ENCODE data around the gene USP32.
"Not testable (repeated sequence)": the region's sequence is repeated elsewhere in the genome, so short reads cannot be mapped to it uniquely, and the experiment has no call there.

USP32 gene

DNA sequence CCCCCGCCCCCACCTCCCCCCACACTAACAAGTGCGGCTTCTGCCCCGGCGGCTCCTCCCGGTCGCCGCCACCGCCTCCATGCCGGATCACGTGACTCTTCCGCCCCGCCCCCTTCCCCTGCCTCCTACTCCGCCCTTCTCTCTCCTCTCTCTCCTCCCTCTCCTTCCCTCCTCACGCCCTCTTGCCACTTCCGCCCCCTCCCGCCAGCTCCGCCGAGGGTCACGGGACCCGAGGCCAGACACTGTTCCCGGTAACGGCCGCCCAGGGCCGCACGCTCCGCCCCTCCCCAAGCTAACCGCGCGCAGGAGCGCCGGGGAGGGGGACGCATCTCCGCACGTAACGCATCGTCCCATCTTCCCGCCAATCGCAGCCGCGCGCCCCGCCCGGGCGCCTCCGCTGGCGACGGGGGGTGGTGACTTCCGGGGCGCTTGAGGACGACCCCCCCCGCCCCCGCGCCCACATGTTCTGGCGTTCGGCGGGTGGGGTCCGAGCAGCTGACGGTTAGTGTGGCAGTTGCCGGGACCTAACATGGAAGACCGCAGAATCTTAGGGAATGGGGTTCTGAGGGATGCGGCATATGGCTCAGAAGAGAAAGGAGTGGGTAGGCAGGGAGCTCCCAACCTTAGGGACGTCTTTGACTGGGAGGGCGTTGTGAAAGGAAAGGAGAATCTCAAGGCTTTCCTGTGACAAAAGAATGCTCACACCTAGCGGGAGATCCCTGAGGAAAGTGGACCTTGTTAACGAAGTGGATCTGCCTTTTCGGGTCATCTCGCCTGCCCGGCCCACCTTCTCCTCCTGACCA lies at the start of gene USP32:
TSS of gene USP32 (minus strand) at position 92 of the 803 bp plus-strand sequence. CDS start 194 bp downstream, outside the sequence.
- DNase-seq = peak; percentile 99

DNA sequence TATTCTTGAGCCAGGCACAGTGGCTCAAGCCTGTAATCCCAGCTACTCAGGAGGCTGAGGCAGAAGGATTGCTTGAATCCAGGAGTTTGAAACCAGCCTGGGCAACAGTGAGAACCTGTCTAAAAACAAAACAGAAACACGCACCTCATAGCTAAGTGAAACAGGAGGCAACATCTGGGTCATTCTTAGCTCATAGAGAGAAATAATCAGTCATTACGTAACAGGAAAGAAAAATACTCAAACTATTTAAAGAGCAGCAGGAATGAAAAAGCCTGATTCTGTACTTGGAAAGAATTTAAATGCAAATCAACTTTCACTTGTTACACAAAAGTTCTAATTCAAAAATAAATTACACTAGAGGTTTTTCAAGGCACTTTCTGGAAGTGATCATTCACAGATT lies 47.6 kb upstream of the USP32 start:
- no peak for DNase-seq

GRCh38 chr17:60436676-60437075 lies 44.7 kb upstream of the USP32 start:
- no peak for DNase-seq

DNA sequence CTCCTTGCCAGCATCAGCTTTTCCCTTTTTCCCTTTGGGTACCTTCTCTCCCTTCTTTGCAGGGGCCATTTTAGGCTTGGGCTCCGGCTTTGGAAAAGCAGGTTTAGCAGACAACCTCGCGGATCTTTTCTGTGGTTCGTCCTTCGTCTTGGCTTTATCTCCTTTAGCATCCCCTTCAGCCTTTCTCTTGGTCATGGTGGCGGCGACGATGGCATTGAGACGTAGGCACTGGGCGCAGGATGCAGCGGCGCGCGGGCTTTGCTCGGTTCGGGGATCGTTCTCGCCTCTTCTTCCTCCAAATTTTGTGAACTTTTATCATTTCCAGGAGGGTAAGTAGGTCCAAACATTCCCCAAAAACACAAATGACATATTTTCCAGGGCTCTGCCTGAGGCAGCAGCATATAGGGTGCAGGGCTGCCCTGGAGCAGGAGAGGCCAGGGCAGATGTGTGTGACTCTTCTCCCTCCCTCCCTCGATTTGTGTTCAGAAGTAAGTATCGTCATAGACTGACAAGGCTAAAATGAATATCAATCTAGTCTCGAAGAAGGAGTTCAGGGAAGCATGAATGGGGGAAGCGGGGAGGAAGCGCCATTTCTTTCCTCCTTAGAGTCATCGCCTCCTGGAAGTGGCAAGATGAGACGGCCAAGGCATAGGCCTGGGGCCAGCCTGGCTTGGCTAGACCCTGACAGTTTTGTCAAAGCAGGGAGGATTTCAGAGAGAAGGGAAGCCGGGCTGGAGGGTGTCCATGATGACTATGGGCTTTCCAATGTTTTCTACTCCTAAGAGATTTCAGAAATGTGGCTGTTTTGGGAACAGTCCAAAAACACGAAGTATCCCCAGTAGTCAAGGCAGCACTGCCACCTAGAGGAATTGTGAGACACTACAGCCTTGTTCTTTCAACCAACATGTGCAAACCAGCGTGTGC lies 43.6 kb upstream of the USP32 start:
- peak; percentile 43 for DNase-seq

- not testable (repeated sequence) for DNase-seq
Measured at GRCh38 chr17:60433021-60433997, 41.4 kb upstream of the USP32 start.

GRCh38 chr17:60430561-60430960 lies 38.6 kb upstream of the USP32 start:
- DNase-seq = not testable (repeated sequence)

DNA sequence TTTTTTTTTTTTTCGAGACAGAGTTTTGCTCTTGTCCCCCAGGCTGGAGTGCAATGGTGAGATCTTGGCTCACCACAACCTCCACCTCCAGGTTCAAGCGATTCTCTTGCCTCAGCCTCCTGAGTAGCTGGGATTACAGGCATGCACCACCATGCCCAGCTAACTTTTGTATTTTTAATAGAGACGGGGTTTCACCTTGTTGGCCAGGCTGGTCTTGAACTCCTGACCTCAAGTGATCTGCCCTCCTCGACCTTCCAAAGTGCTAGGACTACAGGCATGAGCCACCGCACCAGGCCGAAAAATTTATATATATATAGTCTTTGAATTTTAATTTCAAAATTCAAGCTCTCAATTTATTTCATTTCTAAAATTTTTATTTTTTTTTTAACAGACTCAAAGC lies 36.6 kb upstream of the USP32 start:
- DNase-seq = not testable (repeated sequence)

- DNase-seq = no peak
Measured at GRCh38 chr17:60426596-60426995, 34.7 kb upstream of the USP32 start.

DNA sequence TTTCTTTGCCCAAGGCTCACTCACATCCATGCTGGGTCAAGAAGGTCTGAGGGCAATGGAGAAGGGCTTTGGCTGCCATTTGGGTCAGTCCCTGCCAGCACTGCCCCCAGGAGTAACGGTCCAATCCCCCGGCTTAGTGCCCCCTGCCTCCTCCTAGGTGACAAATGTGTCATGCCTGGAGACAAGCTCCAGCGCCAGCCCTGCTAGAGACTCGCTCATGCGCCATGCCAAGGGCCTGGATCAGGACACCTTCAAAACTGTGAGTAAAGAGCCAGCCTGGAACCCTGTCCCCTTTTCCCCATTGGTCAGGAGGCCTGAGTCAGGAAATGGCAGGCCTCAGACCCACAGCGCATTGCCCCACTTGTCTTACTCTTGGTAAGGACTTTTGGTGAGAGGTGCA lies 33.7 kb upstream of the USP32 start:
- DNase-seq = no peak

DNA sequence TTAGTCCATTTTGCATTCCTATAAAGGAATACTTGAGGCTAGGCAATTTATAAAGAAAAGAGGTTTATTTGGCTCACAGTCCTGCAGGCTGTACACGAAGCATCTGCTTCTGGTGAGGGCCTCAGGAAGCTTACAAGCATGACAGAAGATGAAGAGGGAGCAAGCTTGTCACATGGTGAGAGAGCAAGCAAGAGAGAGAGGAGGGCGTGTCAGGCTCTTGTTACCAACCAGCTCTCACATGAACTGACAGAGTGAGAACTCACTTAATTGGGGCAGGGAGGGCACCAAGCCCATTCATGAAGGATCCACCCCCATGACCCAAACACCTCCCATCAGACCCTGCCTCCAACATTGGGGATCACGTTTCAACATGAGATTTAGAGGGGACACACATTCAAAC lies 31.9 kb upstream of the USP32 start:
- no peak for DNase-seq

GRCh38 chr17:60422162-60422665 lies 30.3 kb upstream of the USP32 start, which contains the start of gene CHCT1:
TSS of gene CHCT1 (plus strand) at chr17:60422489. CDS start at chr17:60422593, 104 bp downstream.
- no peak for DNase-seq

DNA sequence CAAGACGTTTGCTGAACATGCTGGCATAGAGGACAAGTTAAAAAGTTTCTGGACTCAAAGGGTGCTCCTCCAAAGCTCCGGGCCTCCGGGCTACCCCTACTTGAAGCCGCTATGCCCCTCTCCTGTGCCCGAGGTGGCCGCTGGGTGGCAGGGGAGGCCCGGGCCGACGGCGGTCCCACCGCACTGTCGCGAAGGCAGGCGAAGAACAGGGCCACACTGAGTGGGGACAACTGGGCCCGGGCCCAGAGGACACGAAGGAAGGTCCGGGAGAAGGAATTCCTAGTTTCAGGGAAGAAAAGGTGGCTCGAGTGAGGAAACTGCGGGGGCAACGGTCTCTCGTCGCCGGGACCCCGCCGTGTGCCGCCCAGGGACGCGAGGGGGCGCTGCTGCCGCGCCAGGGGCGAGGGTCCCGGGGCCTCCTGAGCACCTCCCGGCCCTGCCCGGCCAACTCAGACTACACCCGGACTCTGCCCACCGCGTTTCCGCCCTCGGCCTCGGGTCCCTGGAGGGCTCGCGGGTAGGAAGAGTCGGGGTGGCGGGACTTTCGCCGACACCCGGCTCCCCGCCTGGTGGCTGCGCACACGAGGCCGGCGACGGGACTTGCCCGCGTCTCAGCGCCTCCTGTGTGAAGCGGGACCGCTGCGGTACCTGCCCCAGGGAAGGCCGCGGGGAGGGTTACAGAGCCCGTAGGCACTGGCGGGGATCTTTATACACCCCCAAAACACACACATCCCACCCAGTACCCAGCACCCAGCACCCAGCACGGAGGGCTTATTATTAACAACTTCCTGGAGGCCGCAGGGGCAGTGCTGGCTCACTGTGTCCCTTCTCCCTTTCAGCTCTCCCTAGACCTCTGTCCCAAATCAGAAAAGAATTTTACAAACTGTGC lies 29.6 kb upstream of the USP32 start:
- DNase-seq = peak; percentile 75

- DNase-seq = not testable (repeated sequence)
Measured at GRCh38 chr17:60419875-60420274, 27.9 kb upstream of the USP32 start.

GRCh38 chr17:60419003-60419402 lies 27.1 kb upstream of the USP32 start:
- not testable (repeated sequence) for DNase-seq

GRCh38 chr17:60416368-60416925 lies 24.5 kb upstream of the USP32 start:
- no peak for DNase-seq

GRCh38 chr17:60415146-60415545 lies 23.2 kb upstream of the USP32 start:
- DNase-seq = no peak

GRCh38 chr17:60412701-60413100 lies 20.8 kb upstream of the USP32 start:
- DNase-seq = no peak

DNA sequence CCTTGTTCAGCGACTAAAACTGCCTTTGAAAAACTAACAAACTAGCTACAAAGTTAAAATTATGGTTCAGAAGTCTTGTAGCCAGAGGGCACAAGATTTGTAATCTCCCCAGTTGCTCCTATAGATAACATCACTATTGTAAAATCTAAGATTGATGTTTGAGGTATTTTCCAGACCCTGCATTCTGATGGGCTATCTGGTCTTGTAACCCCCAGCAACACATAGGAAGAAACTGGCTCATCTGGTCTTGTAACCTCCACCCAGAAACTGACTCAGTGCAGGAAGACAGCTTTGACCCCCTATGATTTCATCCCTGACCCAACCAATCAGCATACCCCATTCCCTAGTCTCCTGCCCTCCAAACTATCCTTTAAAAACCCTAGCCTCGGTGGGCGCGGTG lies 18.1 kb upstream of the USP32 start:
- no peak for DNase-seq

DNA sequence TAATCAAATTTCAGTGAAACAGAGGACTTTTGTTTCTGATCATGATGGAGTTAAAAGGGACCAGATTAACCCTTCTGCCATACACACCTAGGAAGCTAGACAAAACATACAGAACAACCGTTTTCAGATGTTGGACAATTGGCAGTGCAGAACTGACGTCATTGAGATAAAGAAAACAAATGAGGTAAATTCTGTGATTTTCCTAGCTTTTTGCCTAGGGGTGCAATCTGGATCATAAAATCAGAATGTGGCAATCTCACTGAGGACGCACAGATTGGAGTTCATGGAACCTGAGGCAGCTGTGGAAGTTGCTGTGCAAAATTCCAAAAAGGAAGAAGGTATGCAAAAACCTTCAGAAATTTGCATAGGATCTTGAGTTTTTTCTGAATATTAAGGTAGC lies 15.0 kb upstream of the USP32 start:
- DNase-seq = no peak

GRCh38 chr17:60403962-60404361 lies 12.0 kb upstream of the USP32 start:
- DNase-seq = no peak

DNA sequence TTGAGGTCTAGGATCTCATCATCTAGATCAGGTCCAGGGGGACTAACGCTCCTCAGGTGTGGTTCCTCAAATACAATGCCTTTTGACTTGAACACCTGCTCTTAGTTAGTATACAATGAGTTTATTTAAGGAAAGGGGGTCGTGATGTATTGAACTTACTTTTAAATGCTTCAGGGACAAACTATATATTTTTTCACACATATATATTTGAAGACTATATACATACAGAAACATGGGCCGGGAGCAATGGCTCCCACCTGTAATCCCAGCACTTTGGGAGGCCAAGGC lies 11.5 kb upstream of the USP32 start:
- no peak for DNase-seq

Measured in activated CD4-positive, CD25-positive, alpha-beta regulatory T cell treated with anti-CD3 and anti-CD28 coated beads, Interleukin-2, amount 50 U/mL, for 72 hours (primary cell).